Measurements from ENCODE around the gene C1orf35. TPM values are rescaled to one million over a fixed set of nuclear protein-coding genes. Genes with fewer than 3 reads are reported as not detected.

The C1orf35 gene
- total RNA-seq, 1 experiment from 2014 or later = 63.3 TPM

GRCh38 chr1:228074954-228075730 lies 28.0 kb downstream of the C1orf35 start:
- Histone ChIP-seq H3K4me2 (ENCODE audit: low read length) (no peak overlapping the region), H3K9ac (ENCODE audit: low read length) (no peak overlapping the region), H3K9me2 (replicated peaks; ENCODE audit: low read length) (no peaks in the 10 kb centered on the region), H3K27me3 (ENCODE audit: low read length) (no peaks in the 10 kb centered on the region), H3F3A (ENCODE audit: low read length, unreplicated experiment) (no peaks in the 10 kb centered on the region), H2AFZ (ENCODE audit: low read length) (no peak overlapping the region), H3K36me3 (ENCODE audit: low read depth, low read length) (no peaks in the 10 kb centered on the region), H3K4me1 (ENCODE audit: insufficient read depth, low read length) (no peaks in the 10 kb centered on the region), H4K20me1 (ENCODE audit: low read length) (no peaks in the 10 kb centered on the region; the same call in 1 of the 2 replicates), H3K9me3 (ENCODE audit: low read length) (no peaks in the 10 kb centered on the region), H3K27ac (ENCODE audit: low read length) (no peak overlapping the region), H3K79me2 (ENCODE audit: low read length) (peaks cover 12% of the 10 kb centered on the region), H3K4me3 (ENCODE audit: low read length) (no peak overlapping the region)
- no TSS peak for BruUV-seq (replicated peaks)
- TF ChIP-seq EZH2phosphoT487 (IDR thresholded peaks at IDR 0.05; ENCODE audit: borderline replicate concordance, low read length) (no peak), EZH2 (IDR thresholded peaks at IDR 0.05; ENCODE audit: low read length, unreplicated experiment) (no peak), CTCF (conservative IDR thresholded peaks at IDR 0.05; ENCODE audit: low read depth, low read length) (no peak)
- no peak for DNase-seq
- POLR2A ChIA-PET (ENCODE audit: unreplicated experiment) = no interaction called here
- CTCF ChIA-PET = interaction anchor here (0.5 kb wide), 1 partner anchor 16 kb away, joined by 3 read pairs; no protein-coding TSS in a partner anchor
- ATAC-seq = 0 out of 2 replicates have a peak, but pooled peaks have one; percentile 5
- intact Hi-C loops (cut with micrococcal nuclease) = no loop called here

- Histone ChIP-seq H3K4me1 (ENCODE audit: insufficient read depth, low read length) (no peaks in the 10 kb centered on the region), H3K27me3 (ENCODE audit: low read length) (no peaks in the 10 kb centered on the region), H2AFZ (ENCODE audit: low read length) (no peak overlapping the region), H3F3A (ENCODE audit: low read length, unreplicated experiment) (no peaks in the 10 kb centered on the region), H3K36me3 (ENCODE audit: low read depth, low read length) (no peaks in the 10 kb centered on the region), H3K9ac (ENCODE audit: low read length) (no peak overlapping the region), H3K4me3 (ENCODE audit: low read length) (no peak overlapping the region), H4K20me1 (ENCODE audit: low read length) (no peaks in the 10 kb centered on the region; the same call in 1 of the 2 replicates), H3K27ac (ENCODE audit: low read length) (no peak overlapping the region), H3K9me2 (replicated peaks; ENCODE audit: low read length) (no peaks in the 10 kb centered on the region), H3K79me2 (ENCODE audit: low read length) (peaks cover 1% of the 10 kb centered on the region; the same call in 1 of the 2 replicates), H3K4me2 (ENCODE audit: low read length) (no peak overlapping the region), H3K9me3 (ENCODE audit: low read length) (no peaks in the 10 kb centered on the region)
- intact Hi-C loops (cut with micrococcal nuclease) = no loop called here
- no peak for TF ChIP-seq EZH2phosphoT487 (IDR thresholded peaks at IDR 0.05; ENCODE audit: borderline replicate concordance, low read length)
- TF ChIP-seq EZH2 (IDR thresholded peaks at IDR 0.05; ENCODE audit: low read length, unreplicated experiment) = no peak
- TF ChIP-seq CTCF (conservative IDR thresholded peaks at IDR 0.05; ENCODE audit: low read depth, low read length) = peak; percentile 40; the same call in 1 of the 2 replicates
- ATAC-seq (no peak), DNase-seq (no peak)
- CTCF ChIA-PET = interaction anchor here (1.2 kb wide), 1 partner anchor 74 kb away, joined by 4 read pairs; no protein-coding TSS in a partner anchor
- POLR2A ChIA-PET (ENCODE audit: unreplicated experiment) = no interaction called here
- BruUV-seq (replicated peaks) = no TSS peak
These were observed 29.1 kb downstream of the C1orf35 start for GRCh38 chr1:228073857-228074545.

Data from PC-3 (cell line).